ENCODE measurements around the gene SEC31A.

SEC31A gene

DNA sequence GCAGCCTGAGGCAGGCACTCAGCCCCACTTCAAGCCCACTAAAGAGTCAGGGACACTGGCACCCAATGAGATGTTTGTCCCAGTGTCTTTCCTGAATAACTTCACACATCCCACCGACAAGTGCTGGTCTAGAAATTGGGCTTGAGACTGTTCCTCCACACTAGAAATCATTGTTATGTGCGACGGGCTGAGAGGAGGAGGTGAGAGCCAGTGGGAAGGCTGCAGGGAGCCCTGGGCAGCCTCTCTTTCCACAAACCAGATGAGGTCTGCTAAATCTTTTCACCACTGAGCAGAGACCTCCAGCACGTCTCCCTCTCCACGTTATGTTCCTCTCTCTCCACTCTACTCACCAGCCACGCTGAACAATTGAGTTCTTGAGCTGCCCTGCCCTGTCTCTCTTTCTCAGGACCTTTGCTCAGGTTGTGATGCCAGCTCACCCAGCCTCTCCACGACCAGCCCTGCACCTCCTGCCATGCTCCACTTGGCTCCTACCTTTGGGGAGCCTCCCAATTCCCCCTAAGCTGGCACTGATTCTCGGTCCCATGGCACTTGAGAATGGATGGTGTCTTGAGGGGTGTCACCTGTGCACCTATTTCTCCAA is 100.8 kb downstream of the SEC31A start:
- DNase-seq, result no peak
- no peak for ATAC-seq

DNA sequence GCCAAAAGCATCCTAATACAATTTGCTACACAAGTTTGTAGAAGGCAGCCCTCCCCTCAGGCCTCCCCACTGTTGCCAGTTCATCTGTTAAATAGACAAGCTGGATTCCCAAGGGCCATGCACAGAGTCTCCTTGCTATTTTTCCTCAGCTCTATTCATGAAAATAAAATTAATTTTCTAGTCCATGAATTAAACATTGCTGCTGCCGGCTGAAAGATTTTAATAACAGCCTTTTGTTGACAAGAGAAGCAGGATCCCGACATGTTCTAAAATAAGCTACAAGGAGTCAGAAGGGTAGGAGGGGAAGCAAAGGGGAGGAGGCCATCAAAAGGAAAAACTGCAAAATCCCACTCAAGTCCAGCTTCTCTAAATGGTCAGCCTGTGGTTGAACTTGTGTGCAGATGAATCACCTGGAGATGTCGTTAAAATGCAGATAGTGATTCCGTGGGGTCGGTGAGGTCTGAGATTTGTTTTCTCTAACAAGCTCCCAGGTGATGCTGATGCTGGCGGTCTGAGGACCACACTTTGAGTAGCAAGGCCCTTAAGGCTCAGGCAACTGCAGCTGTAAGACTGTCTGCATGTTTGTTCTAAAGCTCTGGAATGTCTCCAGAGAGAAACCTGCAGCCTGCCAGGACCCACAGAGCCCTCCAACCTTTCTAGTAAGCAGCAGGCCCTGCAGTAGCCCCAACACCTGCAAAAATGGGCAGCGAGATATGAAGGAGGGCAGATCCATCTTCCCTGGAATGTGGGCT is 101.8 kb downstream of the SEC31A start:
- ATAC-seq, result no peak
- DNase-seq, result no peak

DNA sequence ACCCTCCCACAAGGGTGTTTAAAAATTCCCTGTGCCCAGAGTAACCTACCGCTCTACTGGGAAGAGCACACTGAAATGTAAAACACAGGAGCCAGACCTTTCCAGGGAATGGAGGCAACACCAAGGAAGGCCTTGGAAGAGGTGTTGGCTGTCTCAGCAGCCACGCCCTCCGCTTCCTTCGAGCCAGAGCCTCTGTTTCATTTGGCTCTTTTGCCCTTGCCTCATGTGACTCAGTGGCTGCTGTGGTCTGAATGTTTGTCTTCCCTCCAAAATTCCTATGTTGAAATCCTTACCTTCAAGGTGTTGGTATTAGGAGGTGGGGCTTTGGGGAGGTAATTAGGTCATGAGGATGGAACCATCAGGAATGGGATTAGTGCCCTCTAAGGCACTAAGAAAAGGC is 103.6 kb downstream of the SEC31A start:
- DNase-seq, result no peak
- no peak for ATAC-seq

DNA sequence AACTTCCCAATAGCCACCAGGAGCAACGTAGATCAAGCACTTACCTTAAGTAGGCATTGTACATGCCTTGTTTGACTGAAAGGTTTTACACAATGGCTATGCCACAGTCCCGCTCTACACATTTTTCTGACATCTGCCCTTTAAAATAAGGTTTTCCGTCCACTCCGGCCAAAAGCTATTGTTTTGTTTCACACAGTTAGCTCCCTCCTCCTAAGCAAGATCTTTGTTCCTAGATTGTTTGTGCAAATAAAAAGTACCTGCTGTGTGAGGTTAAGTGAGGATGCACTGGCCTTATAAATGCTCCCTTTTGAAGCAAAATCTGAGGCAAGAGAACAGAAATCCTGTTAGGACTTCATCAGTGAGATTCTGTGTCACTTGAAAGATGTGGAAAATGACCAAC is 104.1 kb downstream of the SEC31A start:
- DNase-seq (no peak), ATAC-seq (no peak)

DNA sequence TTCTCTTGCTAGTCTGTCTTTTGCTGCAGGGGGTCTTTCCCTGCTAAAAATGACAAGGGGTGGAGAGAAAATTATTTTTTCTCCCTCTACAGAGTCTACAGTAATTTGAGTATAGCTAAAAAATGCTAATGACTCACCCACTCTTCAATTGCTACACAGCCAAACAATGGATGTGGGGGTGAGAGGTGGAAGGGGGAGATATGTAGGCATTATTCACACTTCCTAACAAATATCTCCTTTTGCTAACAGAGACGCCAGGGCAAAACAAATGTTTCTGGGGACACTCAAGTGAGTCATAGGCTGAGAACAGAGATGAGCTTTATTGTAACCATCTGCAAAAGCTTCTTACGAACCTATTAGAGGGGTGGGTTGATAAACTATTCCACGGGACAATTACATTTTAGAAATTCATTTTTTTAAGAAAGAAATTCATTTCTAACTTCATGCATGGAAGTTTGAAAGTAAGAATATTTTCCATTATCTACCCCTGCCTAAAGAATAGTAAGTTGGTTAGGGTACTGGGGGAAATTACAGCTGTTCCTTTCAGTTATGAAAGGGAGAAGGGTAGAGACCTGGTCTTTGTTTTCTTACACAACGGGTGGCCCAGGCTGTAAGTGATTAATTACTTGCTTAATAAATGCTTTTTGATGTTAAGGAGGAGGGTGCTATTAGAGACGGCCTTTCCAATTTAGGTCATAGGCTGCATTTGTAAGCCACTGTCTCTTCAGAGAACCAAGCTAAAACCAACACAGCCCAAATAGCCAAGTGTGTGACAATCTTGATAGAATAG is 105.1 kb downstream of the SEC31A start:
- ATAC-seq (no peak), DNase-seq (no peak)

DNA sequence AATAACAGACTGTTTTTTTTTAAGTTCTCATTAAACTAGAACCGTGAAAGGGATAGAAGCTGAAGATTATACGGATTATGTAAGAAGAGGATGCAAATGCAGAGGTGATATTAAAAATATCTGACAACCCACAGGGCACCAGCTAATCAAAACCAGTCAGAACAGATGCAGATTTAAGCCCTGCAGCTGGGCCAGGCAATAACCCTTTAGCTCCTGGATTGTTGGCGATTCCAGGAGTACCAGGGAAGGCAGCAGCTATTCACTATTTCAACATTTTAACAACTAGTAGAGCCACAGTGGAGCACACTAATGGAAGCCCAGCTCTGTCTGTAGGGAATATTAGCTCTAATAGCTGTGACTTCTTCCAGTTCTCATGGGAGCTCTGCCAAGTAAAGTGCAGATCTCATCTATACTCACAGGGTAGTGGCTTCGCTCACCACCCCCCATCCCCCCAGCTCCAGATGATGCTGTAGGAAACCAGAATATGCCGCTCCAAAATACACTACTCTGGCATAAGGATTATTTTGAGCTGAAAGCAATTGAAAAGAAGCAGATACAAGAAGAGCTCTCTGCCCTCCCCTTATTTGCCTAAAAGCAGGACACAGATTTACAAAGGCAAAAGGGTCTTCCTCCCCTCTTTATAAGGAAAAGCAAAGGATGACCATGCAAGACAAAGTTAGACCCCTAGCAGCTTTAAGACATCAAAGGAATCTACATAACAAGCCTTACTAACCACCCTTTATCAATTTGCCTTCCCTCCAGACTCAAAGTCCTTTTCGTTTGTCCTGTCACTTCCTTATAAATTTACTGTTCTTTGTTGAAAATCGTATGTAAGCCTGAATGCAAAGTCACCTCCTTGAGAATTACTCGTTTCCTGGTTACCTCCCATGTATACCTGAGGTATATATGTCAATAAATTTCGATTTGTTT is 106.0 kb downstream of the SEC31A start:
- DNase-seq, result no peak
- ATAC-seq, result no peak

DNA sequence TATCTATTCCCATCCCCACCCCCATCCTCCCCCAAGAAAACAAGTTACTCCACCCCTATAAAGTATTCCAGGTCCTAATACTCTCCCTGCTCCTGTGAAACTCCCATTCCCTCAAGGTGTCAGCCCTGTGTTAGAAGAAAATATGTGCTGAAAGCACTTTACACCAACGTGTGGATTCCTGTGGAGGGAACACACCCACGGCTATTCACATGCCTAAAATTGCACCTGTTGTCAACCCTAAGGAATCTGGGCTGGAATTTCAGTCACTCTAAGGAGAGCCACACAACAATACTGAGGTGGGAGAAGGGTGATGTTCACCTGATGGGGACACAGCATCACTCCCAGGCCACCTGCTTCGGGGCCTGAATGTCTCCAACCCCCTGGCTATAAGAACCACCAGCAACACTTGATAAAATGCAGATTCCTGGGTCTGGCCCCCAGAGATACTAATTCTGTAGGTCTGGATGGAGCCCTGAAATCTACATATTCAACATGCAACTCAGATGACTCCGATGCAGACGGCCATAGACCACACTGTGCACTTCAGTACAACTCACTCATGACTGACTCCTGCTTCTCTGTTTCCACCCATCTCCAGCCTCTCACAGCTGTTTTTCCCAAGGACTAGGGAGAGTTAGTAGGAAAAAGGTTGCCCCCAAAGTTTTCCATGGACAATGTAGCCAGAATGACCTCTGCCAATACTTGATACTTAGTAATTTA is 108.2 kb downstream of the SEC31A start:
- ATAC-seq (no peak), DNase-seq (no peak)

DNA sequence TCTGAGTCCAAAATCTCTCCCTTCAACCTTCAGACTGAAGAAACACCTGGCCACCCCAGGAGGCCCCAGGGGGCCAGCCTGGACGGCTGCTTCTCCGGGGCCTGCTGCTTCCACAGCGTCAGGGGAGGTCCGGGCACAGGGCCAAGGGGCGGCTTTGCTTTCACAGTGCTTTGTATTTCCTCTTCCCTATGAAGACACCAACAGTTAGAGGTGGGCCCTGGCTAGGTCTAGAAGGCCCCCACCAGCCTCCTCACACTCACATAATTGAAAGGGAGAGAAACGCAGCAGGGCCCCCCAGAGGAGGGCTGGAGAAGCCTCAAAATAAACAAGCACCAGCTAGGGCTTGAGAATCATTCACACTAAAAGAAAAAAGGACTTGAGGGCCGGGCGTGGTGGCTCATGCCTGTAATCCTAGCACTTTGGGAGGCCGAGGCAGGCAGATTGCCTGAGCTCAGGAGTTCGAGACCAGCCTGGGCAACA is 110.2 kb downstream of the SEC31A start:
- DNase-seq (no peak), ATAC-seq (no peak)

DNA sequence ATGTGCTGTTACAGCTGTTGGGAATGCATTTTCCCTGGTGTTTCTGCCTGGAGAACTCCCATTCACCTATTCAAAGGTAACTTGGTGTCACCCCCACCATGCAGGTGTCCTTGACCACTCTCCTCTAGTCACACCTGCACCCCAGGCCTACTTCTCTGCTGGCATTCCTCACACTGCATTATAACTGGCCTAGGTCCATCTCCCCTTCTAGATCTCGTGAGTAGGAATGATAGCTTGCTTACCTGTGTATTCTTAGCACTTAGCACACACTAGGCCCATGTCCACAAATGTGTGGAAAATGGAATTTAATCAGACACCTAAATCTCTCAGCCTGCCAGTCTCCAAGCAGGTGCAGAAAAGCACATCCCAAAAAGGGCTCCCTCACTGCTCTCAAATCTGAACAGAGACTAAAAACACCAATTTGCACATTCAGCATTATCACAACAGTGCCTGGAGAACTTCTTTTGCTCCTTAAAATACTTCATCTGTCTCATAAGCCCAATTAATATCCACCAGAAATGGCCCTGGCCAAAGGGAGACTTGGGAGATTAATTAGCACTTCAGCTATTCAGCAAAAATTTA is 110.7 kb downstream of the SEC31A start:
- ATAC-seq (no peak), DNase-seq (no peak)

DNA sequence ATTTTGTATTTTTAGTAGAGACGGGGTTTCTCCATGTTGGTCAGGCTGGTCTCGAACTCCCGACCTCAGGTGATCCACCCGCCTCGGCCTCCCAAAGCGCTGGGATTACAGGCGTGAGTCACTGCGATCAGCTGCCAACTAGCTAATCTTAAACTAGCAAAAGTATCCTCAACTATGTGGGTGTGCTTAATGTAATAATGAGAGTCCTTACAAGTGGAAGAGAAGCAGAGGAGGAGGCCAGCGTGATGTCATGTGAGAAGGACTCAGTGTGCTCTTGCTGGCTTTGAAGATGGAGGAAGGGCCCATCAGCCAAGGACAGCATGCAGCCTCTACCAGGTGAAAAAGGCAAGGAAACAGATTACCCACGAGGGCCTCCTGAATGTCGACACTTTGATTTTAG is 111.9 kb downstream of the SEC31A start:
- no peak for DNase-seq
- ATAC-seq, result no peak

DNA sequence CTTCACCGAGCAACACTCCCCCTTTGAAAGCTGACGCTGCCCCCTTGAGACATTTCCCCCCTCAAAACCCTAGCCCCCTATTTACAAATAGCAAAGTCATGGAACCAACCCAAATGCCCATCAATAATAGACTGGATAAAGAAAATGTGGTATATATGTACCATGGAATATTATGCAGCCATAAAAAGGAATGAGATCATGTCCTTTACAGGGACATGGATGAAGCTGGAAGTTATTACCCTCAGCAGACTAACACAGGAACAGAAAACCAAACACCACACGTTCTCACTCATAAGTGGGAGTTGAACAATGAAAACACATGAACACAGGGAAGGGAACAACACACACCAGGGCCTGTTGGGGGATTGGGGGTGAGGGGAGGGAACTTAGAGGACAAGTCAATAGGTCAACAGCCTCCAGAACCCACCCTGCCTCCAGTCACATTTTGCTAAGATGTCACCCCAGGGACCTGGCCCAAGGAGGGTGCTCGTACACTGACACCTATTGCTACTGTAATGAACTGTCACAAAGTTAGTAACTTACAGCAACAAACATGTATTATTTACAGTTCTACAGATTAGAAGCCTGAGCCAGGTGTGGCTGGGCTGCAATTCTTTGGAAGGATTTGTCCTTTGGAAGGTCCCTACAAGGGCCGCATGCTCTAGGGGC is 113.0 kb downstream of the SEC31A start:
- ATAC-seq, result no peak
- DNase-seq, result no peak

DNA sequence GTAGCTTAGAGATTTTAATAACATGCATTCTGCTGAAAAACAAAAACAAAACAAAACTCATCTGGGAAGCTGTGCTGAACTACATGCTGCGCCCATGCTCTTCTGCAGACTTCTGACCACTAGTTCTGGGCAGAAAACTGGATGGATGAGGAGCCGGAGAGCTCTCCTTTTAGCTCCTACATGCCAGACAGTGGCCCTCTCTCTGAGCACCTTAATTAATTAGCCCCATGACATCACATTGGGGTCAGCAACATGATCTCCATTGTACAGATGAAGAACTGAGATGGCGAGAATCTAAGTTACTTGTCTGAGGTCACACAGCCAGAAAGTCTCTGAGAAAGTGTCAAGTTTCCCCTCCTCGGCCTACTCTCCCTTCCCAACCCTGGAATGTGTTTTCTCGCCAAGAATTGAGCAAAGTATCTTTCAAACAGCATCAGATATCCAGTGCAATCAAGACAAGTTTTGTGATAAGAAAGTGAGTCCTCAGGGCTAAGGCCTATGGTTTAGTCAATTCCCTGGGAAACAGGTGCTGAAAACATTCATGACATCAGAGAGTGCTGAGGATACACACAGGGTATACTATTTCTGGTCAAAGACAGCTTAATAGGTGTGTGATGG is 113.9 kb downstream of the SEC31A start:
- DNase-seq (no peak), ATAC-seq (no peak)

DNA sequence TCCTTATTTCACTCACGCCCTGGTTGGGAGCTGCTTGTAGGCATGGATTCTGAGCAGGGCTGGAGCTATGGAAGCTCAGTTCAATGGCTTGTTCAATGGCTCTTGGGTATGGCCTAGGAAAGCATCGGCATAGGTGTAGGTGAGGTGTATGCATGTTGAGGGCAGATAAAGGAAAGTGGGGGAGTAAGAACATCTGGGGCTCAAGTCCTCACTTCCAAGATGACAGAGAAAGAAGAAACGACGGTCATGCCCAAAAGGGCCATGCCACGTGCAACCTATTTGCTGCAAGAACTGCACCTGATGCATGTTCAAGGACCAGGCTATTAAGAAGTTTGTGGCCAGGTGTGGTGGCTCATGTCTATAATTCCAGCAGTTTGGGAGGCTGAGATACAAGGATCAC is 115.7 kb downstream of the SEC31A start:
- DNase-seq (no peak), ATAC-seq (no peak)

DNA sequence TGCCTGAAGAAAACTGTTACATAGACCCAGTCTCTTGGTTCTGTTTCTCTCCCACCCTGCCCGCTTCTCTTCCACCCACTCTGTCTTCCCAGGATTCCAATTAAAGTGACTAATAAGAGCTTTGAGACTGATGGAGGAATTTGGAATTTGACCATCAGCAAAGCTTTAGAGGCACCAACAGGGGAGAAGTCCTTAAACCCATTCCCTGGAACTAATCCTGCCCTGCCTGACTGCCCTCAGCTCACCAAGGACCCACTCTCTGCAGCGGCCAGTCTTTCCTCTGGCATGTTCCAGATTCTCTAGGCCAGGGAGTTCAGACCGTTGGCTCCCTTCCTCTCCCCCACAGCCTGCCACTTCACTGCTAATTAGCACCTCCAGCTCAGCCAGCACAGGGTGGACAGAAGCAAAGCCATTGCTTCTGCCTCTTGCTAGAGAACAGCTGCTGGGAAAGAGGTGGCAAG is 116.2 kb downstream of the SEC31A start:
- DNase-seq, result no peak
- ATAC-seq, result no peak

DNA sequence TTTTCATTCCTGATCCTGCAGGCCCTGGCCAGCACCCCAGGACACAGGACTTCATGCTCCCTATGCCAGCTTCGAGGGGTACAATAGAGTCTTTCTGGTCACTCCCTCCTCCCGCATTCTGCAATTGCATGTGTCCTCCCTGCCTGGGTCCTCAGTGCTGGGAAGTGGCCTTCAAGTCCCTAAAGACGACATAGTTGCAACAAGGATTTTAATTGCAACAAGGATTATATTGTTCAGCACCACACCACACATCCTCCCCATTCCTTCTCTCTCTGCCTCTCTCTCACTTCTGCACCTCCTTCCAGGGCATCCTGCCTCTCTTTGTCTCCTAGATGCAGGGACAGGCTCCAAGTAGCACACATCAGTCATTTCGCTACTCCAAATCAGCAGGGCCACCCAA is 117.9 kb downstream of the SEC31A start:
- DNase-seq (no peak), ATAC-seq (no peak)

DNA sequence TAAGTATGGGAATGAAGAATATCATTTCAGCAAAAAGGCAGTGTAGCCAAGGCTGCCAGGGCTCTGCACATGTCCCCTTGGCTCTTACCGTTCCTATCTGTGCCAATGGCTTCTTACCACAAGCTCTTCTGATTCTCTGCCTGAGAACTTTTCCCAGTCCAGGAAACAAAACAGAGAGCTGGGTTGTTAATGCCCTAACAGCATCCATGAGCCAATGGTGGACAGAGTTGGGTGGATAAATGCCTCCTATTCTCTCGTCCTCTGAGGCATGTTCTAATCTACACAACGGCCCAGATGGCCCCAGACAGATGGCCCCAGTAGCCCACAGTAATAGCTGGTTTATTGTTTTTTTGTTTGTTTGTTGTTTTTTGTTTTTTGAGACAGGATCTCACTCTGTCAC is 120.3 kb downstream of the SEC31A start:
- ATAC-seq (no peak), DNase-seq (no peak)
